Activated CD4-positive, alpha-beta memory T cell treated with anti-CD3 and anti-CD28 coated beads for 36 hours (primary cell): ENCODE data around the gene ODAD4. TPM values are rescaled to one million over a fixed set of nuclear protein-coding genes. Genes with fewer than 3 reads are reported as not detected.
"Not testable (repeated sequence)": the region's sequence is repeated elsewhere in the genome, so short reads cannot be mapped to it uniquely, and the experiment has no call there.

Source experiments
- CTCF ChIA-PET: fragments of 350-600 bp; sonication (Branson Sonifier 250); formaldehyde crosslinking; loops from one replicate; lab custom pipeline; 2021; ENCODE audit warnings: antibody characterized with exemption, inconsistent platforms; lab: Charles Lee
- POLR2A ChIA-PET: fragments of 350-600 bp; sonication (Branson Sonifier 250); formaldehyde crosslinking; loops from one replicate; lab custom pipeline; 2021; ENCODE audit warnings: antibody characterized with exemption; lab: Charles Lee
- DNase-seq: peaks from one replicate; pipeline ENCODE4 v3.0.0-alpha.2; 2020
- H3K27ac Mint-ChIP-seq: one replicate; pipeline ENCODE4 v1.8.0; 2021; ENCODE audit warnings: mixed read lengths
- H3K27me3 Mint-ChIP-seq: one replicate; pipeline ENCODE4 v1.8.0; 2021; ENCODE audit warnings: mixed read lengths
- H3K36me3 Mint-ChIP-seq: one replicate; pipeline ENCODE4 v1.8.0; 2021; ENCODE audit warnings: mixed read lengths
- H3K4me1 Mint-ChIP-seq: one replicate; pipeline ENCODE4 v1.8.0; 2021; ENCODE audit warnings: low read depth, mixed read lengths
- H3K4me3 Mint-ChIP-seq: one replicate; pipeline ENCODE4 v1.8.0; 2021; ENCODE audit warnings: mild to moderate bottlenecking, mixed read lengths
- H3K9me3 Mint-ChIP-seq: one replicate; pipeline ENCODE4 v1.8.0; 2021; ENCODE audit warnings: mixed read lengths
- intact Hi-C: fragments of 100-400 bp; cut with micrococcal nuclease; formaldehyde crosslinking; loops from one replicate; pipeline ENCODE4 v1.15.1; 2023
- total RNA-seq, 2 experiments: library from RNA; stranded (reverse); gene quantifications; one replicate each; pipeline ENCODE4 v1.2.3, GENCODE V29; 2021

Gene ODAD4
- total RNA-seq, 2 experiments from 2014 or later: 0.77 to 1.4 TPM

- H3K36me3 Mint-ChIP-seq, H3K27me3 Mint-ChIP-seq, H3K9me3 Mint-ChIP-seq, H3K27ac Mint-ChIP-seq, DNase-seq, POLR2A ChIA-PET: not testable (repeated sequence)
- CTCF ChIA-PET: interaction anchor here (1.6 to 1.7 kb wide), 2 partner anchors 32 to 120 kb away, joined by 4 to 5 read pairs; partner anchors contain the start of gene P3H4
- intact Hi-C loops: loop anchor here (2.0 kb wide), 1 partner anchor 35 kb away; the partner anchor contains the start of gene CNP
- H3K4me3 Mint-ChIP-seq: peak overlapping the region; percentile 5
- H3K4me1 Mint-ChIP-seq: peaks cover 13% of the 10 kb centered on the region
Measured at GRCh38 chr17:41931715-41932114, 1.3 kb downstream of the ODAD4 start.

GRCh38 chr17:41932816-41933389 lies 2.5 kb downstream of the ODAD4 start:
- intact Hi-C loops: no loop called here
- no peaks in the 10 kb centered on the region for H3K9me3 Mint-ChIP-seq
- H3K36me3 Mint-ChIP-seq: no peaks in the 10 kb centered on the region
- ChIA-PET CTCF (interaction anchor here (0.6 to 0.7 kb wide), 2 partner anchors 30 to 34 kb away, joined by 3 read pairs; partner anchors contain the start of gene CNP), POLR2A (no interaction called here)
- no peak for DNase-seq
- H3K27me3 Mint-ChIP-seq: no peaks in the 10 kb centered on the region
- H3K4me3 Mint-ChIP-seq: no peak overlapping the region
- H3K4me1 Mint-ChIP-seq: peaks cover 13% of the 10 kb centered on the region
- peak overlapping the region; percentile 36 for H3K27ac Mint-ChIP-seq

- DNase-seq: no peak
- Mint-ChIP-seq H3K27me3 (no peaks in the 10 kb centered on the region), H3K4me3 (no peak overlapping the region), H3K9me3 (no peaks in the 10 kb centered on the region), H3K36me3 (no peaks in the 10 kb centered on the region), H3K27ac (no peak overlapping the region), H3K4me1 (peaks cover 5% of the 10 kb centered on the region)
- ChIA-PET POLR2A (no interaction called here), CTCF (interaction anchor here (1.2 kb wide), 1 partner anchor 18 kb away, joined by 3 read pairs; no protein-coding TSS in a partner anchor)
- intact Hi-C loops: no loop called here
Measured at GRCh38 chr17:41935641-41936040, 5.2 kb downstream of the ODAD4 start.

GRCh38 chr17:41937970-41938954 lies 7.8 kb downstream of the ODAD4 start:
- ChIA-PET POLR2A (no interaction called here), CTCF (interaction anchor here (0.6 to 1.2 kb wide), 2 partner anchors 25 to 85 kb away, joined by 3 read pairs; no protein-coding TSS in a partner anchor)
- Mint-ChIP-seq H3K27ac (no peak overlapping the region), H3K27me3 (no peaks in the 10 kb centered on the region), H3K36me3 (no peaks in the 10 kb centered on the region), H3K4me3 (no peak overlapping the region), H3K9me3 (no peaks in the 10 kb centered on the region), H3K4me1 (no peaks in the 10 kb centered on the region)
- DNase-seq: no peak
- intact Hi-C loops: no loop called here

- Mint-ChIP-seq H3K4me3 (no peak overlapping the region), H3K9me3 (no peaks in the 10 kb centered on the region), H3K4me1 (no peaks in the 10 kb centered on the region), H3K36me3 (no peaks in the 10 kb centered on the region), H3K27me3 (no peaks in the 10 kb centered on the region), H3K27ac (no peak overlapping the region)
- intact Hi-C loops: no loop called here
- CTCF ChIA-PET: no interaction called here
- POLR2A ChIA-PET: no interaction called here
- DNase-seq: no peak
Measured at GRCh38 chr17:41939044-41939692, 8.8 kb downstream of the ODAD4 start.

- H3K27me3 Mint-ChIP-seq: no peaks in the 10 kb centered on the region
- no peak for DNase-seq
- H3K36me3 Mint-ChIP-seq: no peaks in the 10 kb centered on the region
- H3K27ac Mint-ChIP-seq: no peak overlapping the region
- H3K4me1 Mint-ChIP-seq: no peaks in the 10 kb centered on the region
- CTCF ChIA-PET: no interaction called here
- intact Hi-C loops: no loop called here
- H3K9me3 Mint-ChIP-seq: no peaks in the 10 kb centered on the region
- no peak overlapping the region for H3K4me3 Mint-ChIP-seq
- POLR2A ChIA-PET: no interaction called here
Measured at GRCh38 chr17:41939693-41940090, 9.3 kb downstream of the ODAD4 start.

- H3K9me3 Mint-ChIP-seq: no peaks in the 10 kb centered on the region
- DNase-seq: no peak
- H3K4me3 Mint-ChIP-seq: no peak overlapping the region
- no peaks in the 10 kb centered on the region for H3K4me1 Mint-ChIP-seq
- ChIA-PET POLR2A (no interaction called here), CTCF (no interaction called here)
- no peak overlapping the region for H3K27ac Mint-ChIP-seq
- H3K36me3 Mint-ChIP-seq: no peaks in the 10 kb centered on the region
- intact Hi-C loops: no loop called here
- H3K27me3 Mint-ChIP-seq: no peaks in the 10 kb centered on the region
Measured at GRCh38 chr17:41941168-41941567, 10.8 kb downstream of the ODAD4 start.

GRCh38 chr17:41942626-41943373 lies 12.4 kb downstream of the ODAD4 start:
- Mint-ChIP-seq H3K4me3 (no peak overlapping the region), H3K9me3 (no peaks in the 10 kb centered on the region), H3K4me1 (no peaks in the 10 kb centered on the region), H3K36me3 (no peaks in the 10 kb centered on the region), H3K27ac (no peak overlapping the region), H3K27me3 (no peaks in the 10 kb centered on the region)
- intact Hi-C loops: no loop called here
- ChIA-PET POLR2A (no interaction called here), CTCF (no interaction called here)
- DNase-seq: no peak

- no peak overlapping the region for H3K4me3 Mint-ChIP-seq
- POLR2A ChIA-PET: no interaction called here
Measured at GRCh38 chr17:41943492-41943891, 13.1 kb downstream of the ODAD4 start.

GRCh38 chr17:41944943-41945342 lies 14.5 kb downstream of the ODAD4 start:
- Mint-ChIP-seq H3K9me3 (no peaks in the 10 kb centered on the region), H3K27ac (no peak overlapping the region), H3K36me3 (no peaks in the 10 kb centered on the region), H3K27me3 (no peaks in the 10 kb centered on the region), H3K4me3 (no peak overlapping the region), H3K4me1 (no peaks in the 10 kb centered on the region)
- POLR2A ChIA-PET: no interaction called here
- intact Hi-C loops: no loop called here
- CTCF ChIA-PET: no interaction called here
- DNase-seq: no peak

More at GRCh38 chr17:41943492-41943891, 13.1 kb downstream of the ODAD4 start:
- H3K36me3 Mint-ChIP-seq: no peaks in the 10 kb centered on the region
- CTCF ChIA-PET: no interaction called here
- H3K4me1 Mint-ChIP-seq: no peaks in the 10 kb centered on the region
- H3K27ac Mint-ChIP-seq: no peak overlapping the region
- H3K27me3 Mint-ChIP-seq: no peaks in the 10 kb centered on the region
- intact Hi-C loops: no loop called here
- H3K9me3 Mint-ChIP-seq: no peaks in the 10 kb centered on the region
- DNase-seq: no peak

- H3K4me3 Mint-ChIP-seq: no peak overlapping the region
- DNase-seq: no peak
- ChIA-PET POLR2A (no interaction called here), CTCF (interaction anchor here (1.3 kb wide), 1 partner anchor 16 kb away, joined by 5 read pairs; no protein-coding TSS in a partner anchor)
- no peaks in the 10 kb centered on the region for H3K36me3 Mint-ChIP-seq
- intact Hi-C loops: no loop called here
- no peak overlapping the region for H3K27ac Mint-ChIP-seq
- H3K4me1 Mint-ChIP-seq: no peaks in the 10 kb centered on the region
- no peaks in the 10 kb centered on the region for H3K27me3 Mint-ChIP-seq
- H3K9me3 Mint-ChIP-seq: no peaks in the 10 kb centered on the region
Measured at GRCh38 chr17:41948762-41949460, 18.5 kb downstream of the ODAD4 start.
